HG02571 (cell line): ENCODE data around the gene PEX7.
"Not testable (repeated sequence)": the region's sequence is repeated elsewhere in the genome, so short reads cannot be mapped to it uniquely, and the experiment has no call there.

ENCODE experiments used
- ATAC-seq: cut with Tn5 transposase; IDR thresholded peaks from one replicate; pipeline ENCODE4 v1.9.1; 2021; ENCODE audit warnings: mild to moderate bottlenecking, moderate library complexity; ENCODE audit not compliant: unreplicated experiment

The PEX7 gene

DNA sequence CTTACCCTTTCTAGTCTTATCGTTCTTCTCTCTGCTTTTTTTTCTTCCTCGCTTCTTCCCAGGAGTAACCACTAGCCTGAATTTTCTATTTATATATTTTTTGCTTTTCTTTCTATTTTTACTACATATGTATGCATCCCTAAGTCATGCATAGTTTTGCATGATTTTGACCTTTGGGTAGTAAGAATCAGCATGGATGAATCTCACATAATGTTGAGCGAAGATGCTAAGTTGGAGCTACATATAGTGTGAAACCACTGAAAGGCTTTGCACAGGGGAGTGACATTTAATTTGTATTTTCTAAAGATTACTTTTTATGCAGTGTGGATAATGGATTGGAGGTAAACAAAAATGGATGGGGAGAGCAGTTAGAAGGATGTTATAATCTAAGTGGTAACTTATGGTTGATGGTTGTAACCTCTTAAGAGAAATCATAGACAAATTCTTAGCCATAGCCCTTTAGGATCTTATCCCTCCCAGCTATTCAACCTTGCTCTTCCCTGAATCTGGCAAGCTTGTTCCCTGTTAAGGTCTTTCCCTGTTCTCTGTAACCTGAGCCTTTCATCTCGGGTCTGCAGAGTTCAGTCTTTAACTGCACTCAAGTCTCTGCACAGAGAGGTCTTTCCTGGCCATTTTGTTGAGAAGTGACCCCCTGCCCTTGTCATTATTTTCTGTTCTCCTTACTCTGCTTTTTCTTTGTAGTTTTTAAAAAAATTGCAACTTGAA is 18.0 kb downstream of the PEX7 start:
- no peak for ATAC-seq

DNA sequence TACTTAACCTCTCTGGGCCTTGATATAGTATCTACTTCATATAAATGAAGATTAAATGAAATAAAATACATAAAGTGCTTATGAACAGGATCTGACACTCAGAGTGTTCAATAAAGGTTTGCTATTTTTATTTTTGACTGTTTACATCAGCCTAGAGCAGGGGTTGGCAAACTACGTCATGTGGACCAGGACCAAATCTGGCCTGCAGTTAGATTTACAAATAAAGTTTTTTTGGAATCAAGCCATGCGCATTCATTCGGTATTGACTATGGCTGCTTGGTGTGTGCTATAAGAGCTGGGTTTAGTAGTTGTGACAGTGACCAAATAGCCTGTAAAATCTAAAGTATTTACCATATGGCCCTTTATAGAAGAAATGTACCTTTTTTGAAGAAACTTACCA is 20.8 kb downstream of the PEX7 start:
- no peak for ATAC-seq

DNA sequence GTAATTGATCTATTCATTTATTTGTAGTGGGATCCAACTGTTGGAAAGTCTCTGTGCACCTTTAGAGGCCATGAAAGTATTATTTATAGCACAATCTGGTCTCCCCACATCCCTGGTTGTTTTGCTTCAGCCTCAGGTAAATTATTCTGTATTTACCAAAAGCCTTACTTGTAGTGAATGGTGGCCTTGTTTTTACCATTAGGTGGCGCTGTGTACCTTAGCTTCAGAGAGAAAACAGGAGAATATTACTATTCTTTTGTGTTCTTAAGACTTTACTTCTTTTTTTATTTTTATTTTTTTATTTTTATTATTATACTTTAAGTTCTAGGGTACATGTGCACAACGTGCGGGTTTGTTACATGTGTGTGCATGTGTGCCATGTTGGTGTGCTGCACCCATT is 23.7 kb downstream of the PEX7 start:
- ATAC-seq: no peak

DNA sequence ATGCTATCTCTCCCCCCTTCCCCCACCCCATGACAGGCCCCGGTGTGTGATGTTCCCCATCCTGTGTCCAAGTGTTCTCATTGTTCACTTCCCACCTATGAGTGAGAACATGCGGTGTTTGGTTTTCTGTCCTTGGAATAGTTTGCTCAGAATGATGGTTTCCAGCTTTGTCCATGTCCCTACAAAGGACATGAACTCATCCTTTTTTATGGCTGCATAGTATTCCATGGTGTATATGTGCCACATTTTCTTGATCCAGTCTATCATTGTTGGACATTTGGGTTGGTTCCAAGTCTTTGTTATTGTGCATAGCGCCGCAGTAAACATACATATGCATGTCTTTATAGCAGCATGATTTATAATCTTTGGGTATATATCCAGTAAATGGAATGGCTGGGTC is 24.1 kb downstream of the PEX7 start:
- not testable (repeated sequence) for ATAC-seq

DNA sequence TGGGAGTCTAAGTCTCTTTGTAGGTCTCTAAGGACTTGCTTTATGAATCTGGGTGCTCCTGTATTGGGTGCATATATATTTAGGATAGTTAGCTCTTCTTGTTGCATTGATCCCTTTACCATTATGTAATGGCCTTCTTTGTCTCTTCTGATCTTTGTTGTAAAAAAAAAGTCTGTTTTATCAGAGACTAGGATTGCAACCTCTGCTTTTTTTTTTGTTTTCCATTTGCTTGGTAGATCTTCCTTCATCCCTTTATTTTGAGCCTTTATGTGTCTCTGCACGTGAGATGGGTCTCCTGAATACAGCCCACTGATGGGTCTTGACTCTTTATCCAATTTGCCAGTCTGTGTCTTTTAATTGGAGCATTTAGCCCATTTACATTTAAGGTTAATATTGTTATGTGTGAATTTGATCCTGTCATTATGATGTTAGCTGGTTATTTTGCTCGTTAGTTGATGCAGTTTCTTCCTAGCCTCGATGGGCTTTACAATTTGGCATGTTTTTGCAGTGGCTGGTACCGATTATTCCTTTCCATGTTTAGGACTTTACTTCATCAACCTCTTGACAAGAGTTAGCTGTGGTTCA is 27.7 kb downstream of the PEX7 start:
- ATAC-seq: not testable (repeated sequence)

DNA sequence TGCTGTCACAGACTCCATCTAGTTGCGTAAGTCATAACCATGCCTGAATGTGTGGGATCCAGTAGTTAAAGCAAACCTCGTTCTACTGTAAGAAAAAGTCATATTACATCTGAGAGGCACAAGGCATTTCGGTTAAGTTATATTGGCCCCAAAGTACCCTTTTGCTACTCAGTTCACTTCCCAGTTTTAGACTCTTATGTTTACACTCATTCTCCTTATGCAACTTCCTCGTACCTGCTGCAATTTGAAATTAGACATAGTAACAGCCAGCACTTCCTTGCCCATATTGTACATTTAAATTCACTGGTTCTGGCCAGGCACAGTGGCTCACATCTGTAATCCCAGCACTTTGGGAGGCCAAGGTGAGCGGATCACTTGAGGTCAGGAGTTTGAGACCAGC is 37.0 kb downstream of the PEX7 start:
- ATAC-seq: no peak

DNA sequence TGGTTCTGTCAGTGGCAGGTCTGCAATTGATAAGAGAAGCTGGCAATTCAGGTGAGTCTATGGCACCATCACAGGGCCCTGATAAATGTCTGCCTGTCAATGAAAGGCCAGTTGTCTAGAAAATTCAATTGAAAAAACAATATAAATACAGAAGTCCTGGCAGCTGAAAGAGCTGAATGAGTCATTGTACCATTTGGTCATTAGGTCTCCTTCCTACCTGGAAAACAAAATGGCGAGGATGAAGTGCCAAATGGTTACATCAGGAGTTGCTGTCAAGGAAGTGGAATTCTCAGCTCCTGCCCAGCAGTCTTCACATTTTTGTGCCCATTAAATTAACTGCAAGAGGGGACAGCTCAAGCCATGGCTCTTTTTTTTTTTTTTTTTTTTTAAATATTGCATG is 37.7 kb downstream of the PEX7 start:
- no peak for ATAC-seq

DNA sequence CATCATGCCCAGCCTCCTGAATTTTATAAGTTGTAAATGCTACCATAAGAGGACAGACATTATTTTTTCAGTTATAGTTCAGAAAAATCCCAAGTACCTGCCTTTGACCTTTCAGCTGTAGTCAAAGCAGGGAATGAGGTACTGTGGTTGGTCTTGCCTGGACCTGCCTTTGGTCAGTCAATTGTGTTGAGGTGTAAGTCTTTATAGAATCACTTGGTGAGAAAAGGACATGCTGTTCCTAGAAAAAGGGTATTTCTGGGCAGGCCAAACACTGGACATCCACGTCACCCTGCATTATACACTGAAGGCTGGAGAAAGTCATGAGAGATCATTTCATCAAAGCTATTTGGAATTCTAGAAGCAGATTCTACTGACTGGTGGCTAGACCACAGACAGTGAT is 40.3 kb downstream of the PEX7 start:
- ATAC-seq: no peak

DNA sequence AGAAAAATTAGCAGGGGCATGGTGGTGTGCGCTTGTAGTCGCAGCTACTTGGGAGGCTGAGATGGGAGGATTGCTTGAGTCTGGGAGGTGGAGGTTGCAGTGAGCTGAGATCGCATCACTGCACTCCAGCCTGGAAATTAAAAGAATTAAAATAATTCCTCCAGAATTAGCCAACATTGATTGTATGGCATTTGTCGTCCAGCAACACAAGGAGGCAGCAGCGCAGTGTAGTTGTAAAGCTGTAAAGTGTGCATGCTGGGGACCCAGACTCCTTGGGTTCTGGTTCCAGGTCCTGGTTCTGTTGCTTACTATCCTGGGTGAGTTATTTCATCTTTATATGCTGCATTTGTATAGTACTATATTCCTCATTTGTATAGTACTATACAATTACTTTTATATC is 41.4 kb downstream of the PEX7 start:
- no peak for ATAC-seq

DNA sequence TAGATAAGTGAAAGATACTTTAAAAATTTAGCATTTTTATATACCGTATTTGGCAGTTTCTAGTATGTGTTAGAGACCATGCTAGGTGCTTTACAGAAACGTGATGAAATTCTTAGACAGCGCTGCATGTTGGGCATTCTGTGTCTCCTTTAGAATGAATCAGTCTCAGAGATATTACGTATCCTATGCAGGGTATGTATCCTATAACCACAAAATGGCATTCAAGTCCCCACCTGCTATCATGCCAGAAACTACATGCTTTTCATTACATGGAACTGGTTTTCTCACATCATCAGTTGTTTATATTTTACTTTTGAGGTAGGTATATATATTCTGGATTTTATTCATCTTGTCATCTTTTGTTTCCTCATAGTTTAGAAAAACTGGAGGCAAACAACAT is 42.3 kb downstream of the PEX7 start:
- no peak for ATAC-seq

DNA sequence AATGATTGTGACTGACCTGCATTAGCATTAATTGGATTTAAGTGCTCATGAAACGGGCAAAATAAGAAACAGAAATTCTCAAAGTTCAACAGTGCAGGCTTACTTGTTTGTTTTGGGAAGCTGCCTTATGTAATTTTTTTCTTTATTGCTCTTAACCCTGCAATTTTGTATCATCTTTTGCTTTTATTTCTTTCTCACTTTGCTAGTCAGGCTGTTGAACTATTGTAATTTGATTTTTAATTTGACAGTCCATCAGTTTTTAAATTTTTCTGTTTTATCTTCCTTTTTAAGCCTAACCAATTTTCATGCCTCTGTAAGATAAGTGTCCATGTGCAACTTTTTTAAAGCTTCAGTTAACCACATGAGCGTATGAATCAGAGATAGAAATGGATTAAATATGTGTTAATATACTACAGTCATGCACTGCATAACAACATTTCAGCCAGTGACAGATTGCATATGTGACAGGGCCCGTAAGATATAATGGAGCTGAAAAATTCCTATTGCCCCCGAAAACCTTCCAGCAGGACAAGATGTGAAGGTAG is 44.6 kb downstream of the PEX7 start:
- no peak for ATAC-seq

DNA sequence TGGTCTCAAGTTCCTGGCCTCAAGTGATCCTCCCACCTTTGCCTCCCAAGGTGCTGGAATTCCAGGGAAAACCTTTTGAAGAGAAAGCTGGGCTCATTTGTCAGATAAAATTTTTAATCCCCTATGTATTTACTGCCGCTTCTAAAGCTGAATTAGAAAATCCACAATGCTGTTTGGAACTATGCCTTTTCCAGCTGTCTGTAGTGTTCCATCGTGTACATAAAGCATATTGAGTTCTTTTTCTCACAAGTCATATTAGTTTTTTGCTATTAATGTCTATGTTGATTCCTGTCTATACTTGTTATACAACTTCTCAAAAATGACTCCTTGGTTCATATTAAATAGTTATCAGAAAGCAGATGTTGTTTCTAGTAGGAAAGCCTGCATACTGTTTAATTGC is 47.1 kb downstream of the PEX7 start:
- no peak for ATAC-seq

DNA sequence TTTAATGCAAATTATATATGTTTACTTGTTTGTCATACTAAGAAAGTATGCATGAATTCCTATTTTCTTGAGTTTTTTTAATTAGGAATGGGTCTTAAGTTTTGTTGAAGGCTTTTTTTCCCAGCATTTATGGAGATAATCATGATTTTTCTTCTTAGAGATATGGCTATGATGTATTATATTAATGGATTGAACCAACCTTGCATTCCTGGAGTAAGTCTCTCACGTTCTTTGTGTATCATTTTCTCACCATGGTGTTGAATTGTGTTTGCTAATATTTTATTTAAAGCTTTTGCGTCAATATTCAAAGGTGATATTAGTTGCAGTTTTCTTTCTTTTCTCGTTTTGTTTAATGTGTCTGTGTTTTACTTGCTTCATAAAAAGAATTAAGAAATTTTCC is 51.4 kb downstream of the PEX7 start:
- no peak for ATAC-seq

DNA sequence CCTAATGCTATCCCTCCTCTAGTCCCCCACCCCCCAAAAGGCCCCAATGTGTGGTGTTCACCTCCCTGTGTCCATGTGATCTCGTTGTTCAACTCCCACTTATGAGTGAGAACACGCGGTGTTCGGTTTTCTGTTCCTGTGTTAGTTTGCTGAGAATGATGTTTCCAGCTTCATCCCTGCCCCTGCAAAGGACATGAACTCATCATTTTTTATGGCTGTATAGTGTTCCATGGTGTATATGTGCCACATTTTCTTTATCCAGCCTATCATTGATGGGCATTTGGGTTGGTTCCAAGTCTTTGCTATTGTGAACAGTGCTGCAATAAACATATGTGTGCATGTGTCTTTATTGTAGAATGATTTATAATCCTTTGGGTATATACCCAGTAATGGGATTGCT is 54.1 kb downstream of the PEX7 start:
- ATAC-seq: not testable (repeated sequence)

DNA sequence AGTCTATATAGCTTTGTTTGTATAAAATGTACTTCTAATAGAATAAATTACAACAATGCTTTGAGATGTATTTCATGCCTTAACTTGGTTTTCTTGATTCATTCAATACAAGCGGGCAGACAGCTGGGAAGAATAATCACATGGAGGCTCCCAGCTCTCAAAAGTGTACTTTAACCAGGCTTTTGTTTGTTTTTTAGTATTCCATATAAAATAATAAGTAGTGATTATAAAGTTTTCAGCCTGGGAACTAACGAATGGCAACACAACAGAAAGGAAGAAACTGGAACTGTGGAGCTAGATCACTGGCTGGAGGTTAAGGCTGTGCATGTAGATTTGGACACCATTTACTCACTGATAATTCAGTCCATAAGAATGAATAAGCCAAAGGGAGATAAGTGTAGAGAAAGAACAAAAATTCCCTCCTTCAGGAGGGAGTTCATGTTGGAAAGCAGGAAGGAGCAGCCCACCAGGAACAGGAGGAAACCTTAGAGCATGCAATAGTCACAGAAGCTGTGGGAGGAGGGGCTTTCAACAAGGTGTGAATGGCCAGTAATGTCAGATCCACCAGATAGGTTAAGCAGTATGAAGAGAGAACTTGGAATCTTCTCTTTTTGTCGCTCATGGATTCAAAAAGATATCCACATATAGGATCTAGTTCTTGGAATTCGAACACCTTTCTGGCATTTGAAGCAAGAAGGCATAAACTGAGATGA is 58.5 kb downstream of the PEX7 start:
- ATAC-seq: no peak

DNA sequence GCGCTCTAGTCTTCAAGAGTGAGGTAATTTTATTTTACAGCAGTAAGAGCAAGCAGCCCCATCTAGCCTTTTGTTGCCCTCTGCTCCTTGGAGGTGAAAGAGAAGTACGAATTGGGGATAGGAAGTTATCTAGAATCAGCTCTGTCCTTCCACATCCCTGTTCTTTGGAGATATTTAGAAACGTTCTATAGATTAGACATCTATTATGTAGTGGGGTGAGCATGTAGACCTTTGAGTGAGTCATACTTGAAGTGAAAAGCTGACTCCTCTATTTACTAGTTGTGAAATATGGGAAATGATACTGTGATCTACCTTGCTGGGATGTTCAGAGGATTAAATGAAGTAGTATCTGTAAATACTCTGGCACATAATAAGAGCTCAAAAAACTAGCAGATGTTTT is 63.7 kb downstream of the PEX7 start:
- ATAC-seq: no peak

DNA sequence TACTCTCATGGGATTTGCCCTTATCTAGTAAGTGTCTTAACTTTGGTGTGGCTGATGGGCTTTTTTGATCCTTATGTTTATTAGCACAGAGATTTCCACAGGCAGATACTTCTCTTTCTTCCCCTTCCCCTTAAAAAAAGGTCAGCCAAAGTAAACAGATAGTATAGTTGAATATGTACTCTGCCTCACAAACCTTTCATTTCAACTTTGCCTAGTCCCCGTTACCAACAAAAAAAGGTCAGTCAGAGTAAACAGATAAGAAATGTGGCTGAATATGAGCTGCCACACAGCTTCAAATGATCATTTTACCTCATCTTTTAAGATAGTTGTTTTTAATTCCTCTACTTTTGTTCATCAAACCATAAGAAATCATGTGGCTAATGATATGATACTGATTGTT is 65.6 kb downstream of the PEX7 start:
- no peak for ATAC-seq

DNA sequence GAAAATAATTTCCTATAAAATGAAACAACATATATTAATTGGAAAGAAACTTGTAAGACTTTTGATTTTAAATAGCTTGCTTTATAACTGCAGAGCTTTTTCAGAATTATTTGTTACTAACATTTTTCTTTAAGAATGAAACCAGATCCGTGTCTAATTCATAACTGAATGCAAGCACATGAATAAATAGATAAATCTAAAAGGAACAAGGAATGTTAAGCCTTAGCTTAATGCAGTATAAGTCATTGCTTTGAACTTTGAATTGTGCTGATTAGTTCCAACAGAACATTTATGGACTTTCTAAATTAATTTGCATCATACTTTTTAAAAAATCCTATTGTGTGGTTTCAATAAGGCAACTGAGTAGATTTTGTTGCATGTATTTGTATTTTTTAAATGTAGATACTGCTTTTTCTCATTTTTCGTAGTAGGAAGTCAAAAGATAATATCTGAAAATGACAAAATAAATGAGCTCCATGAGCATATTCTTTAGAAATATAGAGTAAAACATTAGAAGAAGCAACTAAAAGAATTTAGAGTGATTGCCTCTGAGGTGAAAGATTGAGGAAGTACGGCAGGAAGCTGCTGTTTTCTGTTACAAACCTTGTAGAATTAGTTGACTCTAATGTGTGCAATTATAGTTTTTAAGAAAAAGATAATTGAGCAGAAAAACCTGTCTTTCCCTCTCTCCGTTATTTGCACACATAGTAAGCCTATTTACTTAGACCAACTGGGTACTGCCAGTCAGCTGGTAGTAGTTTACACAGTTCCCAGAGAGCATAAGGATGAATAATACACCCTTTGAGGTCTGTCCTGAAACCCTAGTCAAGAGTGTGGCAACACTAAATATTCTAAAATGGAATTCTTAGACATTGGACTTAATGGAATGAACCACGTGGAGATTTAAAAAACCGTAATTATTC is 67.1 kb downstream of the PEX7 start:
- ATAC-seq: no peak

DNA sequence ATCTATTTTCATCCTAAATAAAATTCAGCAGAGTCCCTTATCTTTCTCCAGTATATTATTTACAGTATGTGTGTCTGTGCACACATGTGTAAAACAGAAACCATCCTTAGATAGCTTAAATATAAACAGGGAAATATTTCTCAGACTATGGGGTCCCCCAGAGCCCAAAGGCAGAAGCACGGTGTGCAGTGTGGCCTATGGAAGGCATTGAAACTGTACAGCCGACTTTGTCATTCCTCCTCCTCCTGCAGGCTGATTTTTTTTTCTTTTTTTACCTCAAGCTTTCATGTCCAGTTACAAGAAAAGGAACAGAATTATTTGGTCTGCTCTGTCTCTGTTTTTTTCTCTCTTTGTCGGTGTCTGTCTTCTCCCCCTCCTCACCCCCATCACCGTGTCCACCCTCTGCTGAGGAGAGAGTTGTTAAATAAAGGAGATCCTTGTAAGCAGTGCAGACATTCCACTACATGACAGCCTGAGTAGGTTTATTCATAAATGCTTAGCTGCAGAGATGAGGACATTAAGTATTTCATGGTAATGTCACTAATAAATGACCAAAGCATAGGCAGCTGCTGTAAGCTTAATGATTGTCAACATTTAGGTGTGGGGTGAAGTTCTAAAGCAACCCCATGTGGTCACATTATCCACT is 67.9 kb downstream of the PEX7 start:
- no peak for ATAC-seq

DNA sequence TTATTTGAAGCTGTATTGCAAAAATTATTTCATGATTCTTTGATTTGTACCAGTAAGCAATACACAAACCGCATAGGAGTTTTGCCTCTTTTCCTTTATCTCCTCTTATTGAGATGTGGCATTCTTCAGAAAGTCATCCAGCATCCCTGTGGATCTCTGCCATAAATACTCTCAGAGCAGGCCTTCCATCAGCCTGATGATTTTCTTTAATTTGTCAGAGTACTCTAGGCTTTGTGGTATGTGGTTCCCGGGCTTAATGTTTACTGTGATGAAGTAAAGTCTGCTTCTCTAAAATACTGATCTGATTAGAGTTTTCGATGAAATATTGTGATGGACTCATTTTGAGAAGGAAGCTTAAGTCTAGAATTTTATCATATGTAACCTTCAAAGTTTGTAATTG is 68.6 kb downstream of the PEX7 start:
- no peak for ATAC-seq

DNA sequence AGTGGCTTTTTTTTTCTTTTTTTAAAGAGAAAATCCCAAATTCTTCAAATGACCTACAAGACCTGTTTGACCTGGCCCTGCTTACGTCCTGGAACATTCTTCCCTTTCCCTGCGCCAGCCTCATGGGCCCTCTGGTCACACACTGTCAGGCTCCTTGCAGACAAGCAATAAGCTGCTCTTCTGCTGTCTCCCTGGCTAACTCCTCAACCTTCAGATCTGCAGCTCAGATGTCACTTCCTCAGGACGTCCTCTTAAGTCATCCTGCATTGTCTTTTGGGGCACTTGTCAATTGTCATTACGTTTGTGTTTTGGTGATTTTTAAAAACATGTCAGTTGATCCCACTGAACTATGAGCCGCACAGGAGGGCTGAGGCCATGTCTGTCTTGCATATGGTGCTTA is 70.8 kb downstream of the PEX7 start:
- no peak for ATAC-seq
